NOMO-1 treated with DMSO at 0.1 percent for 48 hours (cell line): ENCODE measurements around the gene ITPRIP.

ENCODE experiments used
- DNase-seq: peaks from one replicate; lab custom pipeline; 2025; ENCODE audit not compliant: unreplicated experiment; lab: John Stamatoyannopoulos, UW

ITPRIP gene

DNA sequence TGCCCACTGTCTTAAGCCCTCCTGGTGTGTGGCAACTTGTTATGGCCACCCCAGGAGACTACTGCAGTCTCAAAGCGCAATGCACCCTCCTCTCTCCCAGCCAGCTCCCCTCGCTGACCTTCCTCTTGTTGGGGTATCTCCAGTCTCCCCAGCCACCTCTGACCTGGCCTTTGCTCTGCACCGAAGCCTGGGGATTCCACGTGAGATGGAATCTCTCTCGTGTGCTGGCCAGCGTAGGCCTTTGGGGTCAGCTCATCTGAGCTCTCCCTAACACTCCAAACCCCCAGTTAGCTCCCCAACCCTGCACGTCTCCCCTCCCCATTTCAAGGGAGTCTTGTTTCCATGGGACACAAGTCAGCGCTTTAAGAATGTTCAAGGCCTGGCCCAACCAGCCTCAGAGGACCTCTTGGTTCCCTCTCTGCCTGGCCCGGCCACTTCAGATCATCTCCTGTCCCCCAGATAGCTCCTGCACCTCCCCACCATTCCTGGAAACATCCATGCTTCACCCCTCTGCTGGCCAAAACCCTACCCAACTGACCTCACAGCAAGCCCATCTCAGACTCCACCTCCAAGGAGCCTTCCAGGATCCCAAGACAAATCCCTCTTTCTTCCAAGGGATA, 11.2 kb downstream of the ITPRIP start:
- no peak for DNase-seq

DNA sequence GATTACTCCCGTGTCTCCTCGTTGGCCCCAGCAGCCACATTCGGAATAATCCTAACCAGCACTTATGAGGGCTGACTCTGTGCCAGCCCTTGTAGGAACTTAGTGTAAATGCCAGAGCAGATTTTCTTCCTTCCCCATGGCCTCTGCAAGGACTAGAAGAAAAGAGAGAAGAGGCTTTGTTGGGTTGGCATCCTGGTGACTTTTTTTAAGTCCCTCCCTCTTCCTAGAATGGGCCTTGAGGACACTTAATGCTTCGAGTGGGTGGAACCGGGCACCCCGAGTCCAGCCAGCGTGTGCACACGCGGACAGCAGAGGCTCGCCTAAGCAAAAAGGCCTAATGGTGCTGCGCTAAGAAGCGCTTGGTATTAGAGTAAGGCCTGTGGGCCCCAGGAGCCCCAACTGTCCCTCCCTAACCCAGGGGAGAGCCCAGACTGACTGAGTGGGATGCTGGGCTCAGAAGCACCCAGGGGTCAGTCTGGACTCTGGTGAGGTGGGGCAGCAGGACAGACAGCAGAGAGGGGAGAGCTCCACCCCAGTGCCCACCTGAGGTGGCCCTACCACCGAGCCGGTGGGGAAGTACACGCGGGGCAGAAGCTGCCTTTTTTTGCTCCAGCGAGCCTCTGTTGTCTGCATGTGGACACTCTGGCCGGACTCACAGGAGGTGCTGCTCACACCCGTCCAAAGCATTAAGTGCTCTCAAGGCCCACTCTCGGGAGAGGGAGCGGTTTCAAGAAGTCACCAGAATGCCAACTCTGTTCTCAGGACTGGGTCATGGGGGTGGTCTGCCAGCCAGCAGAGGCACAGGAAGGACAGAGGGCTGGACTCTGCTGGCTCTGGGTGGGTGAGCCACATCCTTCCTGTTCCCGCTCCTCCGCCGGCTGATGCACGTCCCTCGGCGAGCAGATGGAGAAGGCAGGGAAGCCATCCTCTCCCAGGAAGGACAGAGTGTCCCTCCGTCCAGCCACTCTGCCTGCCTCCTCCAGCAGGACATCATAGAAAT, 12.5 kb downstream of the ITPRIP start:
- DNase-seq = no peak

DNA sequence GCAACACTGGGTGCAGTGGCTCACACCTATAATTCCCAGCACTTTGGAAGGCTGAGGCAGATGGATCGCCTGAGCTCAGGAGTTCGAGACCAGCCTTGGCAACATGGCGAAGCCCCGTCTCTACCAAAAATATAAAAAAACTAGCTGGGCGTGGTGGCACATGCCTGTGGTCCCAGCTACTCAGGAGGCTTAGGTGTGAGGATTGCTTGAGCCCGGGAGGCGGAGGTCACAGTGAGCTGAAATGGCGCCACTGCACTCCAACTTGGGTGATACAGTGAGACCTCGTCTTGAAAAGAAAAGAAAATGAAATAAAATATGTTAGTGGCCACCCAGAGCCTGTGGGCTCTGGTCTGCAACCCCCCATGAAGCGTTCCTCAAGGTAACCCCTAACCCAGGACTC, 13.3 kb downstream of the ITPRIP start:
- no peak for DNase-seq

DNA sequence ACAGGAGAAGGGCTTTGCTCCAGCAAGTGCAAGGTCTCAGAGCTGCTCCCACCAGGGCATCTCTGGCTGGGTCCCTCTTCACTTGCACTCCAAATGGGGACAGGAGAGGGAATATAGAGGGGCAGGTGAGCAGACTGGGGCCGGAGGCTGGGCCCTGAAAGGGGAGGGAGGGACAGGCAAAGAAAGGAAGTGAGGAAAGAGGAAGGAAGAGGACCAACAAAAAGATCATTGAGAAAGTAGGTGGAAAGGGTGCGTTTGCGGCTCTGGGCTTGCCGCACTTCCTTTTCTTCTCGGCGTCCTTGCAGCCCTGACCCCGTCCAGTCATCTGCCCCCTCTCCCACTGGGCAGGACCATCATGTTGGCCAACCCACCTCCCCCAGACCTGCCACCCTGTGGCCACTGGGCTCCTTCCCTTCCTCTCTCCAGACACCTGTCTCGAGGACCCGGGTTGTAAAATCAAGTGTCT, 14.0 kb downstream of the ITPRIP start:
- DNase-seq = peak; percentile 90

DNA sequence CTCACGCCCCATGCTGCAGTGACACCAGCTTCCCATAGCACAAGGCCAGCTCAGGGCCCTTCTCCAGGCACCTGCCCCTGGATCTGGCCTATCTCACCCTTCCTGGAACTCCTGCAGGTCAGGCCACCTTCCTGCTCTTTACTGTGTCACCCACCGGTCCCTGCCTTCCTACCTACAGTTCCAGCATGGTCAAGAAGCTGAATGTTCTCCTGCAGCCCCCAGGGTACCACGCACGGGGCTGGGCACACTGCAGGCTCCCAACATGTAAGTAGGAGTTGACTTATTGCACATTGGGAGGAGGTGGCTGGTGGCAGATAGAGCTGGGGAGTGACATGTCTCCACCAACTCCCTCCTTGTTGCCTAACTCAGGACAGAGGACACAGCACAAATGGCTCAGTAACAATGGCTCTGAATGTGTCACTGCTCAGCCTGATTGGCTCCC, 14.5 kb downstream of the ITPRIP start:
- DNase-seq = peak; percentile 42

DNA sequence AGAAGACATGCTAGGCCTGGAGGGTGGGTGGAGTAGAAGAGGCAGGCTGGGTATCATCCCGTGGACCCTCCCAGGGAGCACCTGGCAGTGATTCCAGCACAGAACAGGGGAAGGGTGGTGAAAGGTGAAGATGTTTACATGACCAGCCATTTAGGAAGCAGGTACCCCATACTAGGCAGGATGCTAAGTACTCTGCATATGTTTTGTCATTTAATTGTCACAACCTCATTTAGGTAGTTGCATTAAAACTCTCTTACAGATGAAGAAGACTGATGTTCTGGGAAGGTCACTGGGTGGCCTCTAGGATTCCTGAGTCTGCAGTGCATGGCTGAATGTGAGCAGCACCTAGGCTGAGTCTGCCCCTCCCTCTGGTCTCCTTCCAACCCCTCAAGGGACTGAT, 15.2 kb downstream of the ITPRIP start:
- no peak for DNase-seq

DNA sequence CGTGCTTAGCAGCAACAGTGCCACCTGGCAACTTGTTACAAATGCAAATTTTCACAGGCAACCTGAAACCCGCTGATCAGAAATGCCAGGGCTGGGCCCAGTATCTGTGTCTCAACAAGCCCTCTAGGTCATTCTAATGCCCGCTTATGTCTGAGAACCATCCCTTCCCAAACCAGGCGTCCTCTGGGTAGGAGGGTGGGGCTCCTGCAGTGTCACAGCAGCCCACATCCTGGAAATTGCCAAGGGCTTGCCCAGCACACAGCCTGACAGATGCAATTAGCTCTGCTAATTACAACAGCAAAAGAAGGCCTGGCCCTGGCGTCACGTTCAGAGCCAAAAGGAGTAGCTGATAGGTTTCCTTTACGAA, 15.9 kb downstream of the ITPRIP start:
- DNase-seq = peak; percentile 72

DNA sequence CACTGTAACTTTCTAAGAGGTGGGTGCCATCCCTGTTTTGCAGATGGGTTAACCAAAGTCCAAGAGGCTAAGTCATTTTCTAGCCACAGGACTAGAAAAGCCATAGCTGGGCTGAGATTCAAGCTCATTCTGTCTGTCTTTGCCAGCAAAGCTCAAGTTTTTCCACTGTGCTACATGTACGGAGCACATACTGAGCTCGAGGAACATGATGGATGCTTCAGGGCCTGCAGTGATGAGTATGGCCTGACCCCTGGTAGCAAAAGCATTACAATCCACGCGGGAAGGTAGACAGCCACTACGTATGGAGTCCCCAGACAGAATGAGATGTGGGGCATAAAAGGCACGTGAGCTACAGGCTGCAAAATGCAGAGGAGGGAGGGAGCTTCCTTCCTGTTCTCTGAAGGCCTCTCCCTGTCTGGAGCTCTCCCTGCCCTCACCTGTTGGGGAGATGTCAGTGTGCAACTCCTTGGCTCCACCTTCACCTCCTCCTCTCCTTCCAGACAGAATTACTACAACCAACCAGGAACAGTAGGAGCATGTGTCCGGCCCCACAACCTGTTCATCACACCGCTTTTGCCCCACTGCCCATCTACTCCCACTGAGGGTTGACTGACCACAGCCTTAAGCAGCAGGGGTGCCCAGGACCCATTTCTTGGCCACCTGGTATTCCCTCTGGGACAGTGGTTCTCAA, 16.4 kb downstream of the ITPRIP start:
- no peak for DNase-seq

DNA sequence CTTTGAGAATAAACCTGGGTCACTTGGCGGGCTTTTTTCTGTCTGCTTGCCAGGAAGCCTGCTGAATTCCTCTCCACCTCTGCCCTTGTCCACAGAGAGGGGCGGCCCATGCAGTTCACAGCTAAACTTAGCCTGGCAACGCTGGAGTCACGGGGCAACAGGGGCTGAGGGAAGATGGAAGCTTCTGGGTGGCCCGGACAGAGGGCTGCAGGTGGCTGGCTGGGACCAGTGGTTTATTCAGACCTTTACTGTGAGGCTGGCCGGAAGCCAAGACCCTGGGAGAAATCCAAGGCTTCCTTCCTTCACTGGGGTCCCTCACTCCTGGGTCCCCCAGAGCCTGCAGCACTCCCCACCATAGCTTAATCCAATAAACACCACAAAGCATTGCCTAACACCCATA, 17.0 kb downstream of the ITPRIP start:
- DNase-seq = no peak

DNA sequence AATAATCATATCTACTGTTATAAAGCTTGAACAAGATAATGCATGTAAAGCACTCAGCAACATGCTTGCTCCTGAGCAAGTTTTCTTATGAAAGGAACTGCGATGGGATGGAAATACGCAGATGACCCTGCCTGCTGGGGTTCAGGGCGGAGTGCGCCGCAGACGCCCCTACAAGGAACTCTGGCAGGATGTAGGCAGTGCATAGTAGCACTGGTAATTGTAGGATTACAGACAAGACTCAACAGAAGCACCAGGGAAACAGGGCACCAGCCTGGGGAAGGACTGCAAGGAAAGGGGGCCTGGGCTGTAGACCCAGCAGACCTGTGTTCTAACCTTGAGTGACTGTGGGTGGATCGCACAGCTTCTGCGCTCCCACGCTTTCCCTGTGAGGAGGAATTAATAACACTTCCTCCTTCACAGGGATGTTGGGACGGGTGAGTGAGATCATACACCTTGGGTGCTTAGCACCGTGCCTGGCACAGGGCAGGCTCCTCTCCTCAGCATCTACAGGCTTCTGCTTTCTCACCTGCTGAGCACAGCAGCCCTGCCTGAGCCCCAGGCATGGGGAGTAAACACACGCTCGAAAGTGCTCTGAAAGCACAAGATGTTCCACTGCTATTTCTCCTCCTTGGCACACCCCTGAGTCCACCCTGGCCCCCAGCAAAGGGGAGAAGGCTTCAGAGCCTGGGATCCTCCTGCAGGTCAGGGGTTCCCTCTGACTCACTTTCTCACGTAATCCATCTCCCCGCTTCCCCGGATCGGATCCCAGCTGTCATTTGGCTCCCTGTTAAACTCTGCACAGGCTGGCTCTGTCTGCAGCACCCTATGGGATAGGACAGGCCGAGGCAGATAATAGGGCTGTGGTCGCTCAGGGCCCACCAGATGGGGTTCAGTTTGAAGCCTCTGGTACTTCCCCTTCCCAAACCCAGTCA, 19.2 kb downstream of the ITPRIP start:
- DNase-seq = no peak

DNA sequence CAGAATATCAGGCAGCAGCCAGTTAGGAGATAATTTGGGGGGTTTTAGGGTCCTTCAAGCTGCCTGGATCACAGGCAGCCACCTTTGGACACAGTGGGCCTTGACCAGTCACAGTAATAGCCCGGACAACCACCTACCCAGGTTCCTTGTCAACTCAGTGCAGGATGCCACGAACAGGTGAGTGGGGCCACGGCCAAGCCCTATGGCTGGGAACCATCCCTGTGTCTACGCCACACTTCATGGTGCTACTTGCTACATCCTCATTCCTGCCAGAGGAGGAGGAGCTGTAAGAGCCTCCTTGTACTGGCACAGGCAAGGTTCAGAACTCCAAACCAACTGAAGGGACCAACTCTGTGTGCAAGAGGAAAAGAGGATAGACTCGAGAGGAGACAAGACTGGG, 19.9 kb downstream of the ITPRIP start:
- DNase-seq = no peak

DNA sequence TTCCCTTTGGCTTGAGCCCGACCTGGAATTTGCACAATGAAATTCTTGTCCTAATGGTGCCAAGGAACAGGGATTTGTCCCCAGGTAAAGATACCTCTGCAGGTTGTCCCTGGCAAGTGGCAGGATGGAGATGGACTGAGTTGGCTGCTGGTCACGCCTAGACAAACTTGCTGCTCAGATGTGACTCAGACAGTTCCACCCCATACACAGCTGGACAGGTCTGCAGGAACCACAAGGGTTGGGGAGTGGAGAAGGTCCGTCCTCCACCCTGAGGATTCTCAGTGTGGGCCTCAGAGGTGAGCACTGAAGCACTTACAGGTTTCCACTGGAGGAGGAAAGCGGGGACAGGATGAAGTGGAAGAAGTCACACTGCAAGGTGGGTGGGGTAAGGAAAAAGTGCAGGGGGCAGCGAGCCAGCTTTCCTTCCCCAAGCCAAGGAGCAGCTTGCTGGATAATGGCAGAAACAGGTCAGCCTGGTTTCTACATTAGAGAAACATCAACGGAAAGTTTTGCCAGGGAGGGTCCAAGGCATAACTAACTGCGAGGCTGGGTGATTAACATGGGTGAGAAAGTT, 20.5 kb downstream of the ITPRIP start:
- DNase-seq = no peak

DNA sequence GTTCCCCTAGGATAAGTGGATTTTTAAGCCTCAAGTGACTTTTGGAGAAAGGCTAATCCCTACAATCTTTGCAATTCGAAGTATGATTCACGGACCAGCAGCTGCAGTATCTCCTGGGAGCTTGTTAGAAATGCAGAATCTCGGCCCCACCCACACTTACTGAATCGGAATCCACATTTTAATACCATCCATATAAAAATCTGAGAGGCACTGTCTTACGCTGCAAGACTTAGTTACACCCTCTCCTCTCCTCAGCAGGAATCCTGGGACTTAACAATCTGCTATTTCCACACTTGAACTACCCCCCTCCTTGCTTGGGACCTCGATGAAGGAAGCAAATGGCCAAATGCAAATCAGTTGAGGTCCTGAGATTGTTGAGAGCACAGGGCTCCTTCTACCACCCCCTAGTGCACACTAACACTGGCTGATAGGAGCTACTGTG, 21.0 kb downstream of the ITPRIP start:
- DNase-seq = no peak

DNA sequence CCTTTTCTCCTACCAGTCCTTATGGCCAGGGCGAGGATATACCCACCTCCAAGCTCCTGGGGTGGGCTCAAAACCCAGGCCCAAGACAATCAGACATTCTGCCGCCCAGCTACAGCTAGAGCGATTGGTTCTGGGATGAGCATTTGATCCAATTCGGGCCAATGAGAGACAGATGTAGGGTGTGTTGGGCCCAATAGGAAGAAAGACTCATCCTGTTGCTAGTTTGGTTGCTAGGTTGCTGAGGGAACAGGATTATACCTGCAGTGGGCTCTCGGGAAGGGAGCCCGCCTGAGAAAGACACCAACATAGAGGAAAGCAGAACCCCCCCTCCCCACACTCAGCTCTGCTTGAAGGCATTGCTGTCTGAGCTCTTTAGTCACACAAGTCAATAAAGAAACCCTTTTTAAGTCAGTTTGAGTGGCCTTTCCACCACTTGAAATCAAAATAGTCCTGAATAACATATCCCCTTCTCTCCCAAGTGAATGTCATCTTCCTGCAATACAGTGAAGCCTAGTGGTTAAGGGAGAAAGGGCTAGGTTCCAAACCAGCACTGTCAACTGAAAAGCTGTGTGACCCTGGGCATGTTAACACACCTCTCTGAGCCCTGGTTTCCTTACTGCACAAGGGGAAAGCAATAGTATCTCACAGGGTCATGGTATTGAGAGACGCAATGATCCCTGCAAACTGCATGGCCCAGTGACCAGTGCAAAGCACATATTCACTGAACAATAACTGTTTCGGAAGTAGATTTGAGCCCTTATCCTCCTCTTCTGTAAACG, 21.8 kb downstream of the ITPRIP start:
- no peak for DNase-seq

DNA sequence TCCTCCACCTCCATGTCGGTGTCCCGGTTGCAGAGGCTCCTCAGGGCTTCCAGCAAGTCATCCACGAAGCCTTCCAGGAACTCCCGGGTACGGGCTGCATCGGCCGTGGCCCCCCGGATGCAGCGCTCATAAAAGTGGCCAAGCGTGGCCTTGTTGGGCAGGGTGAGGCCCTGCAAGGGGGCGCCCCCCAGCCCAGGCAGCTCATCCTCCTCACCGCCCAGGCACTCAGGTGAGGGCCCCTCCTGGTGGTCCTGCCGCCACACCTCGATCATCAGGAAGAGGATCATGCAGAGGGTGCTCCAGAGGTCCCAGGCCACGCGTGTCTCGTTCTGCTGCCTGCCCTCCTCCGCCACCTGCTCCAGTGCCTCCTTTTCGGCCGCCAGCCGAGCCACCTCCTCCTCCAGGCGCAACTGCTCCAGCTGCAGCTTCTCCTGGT, 22.8 kb downstream of the ITPRIP start:
- no peak for DNase-seq

DNA sequence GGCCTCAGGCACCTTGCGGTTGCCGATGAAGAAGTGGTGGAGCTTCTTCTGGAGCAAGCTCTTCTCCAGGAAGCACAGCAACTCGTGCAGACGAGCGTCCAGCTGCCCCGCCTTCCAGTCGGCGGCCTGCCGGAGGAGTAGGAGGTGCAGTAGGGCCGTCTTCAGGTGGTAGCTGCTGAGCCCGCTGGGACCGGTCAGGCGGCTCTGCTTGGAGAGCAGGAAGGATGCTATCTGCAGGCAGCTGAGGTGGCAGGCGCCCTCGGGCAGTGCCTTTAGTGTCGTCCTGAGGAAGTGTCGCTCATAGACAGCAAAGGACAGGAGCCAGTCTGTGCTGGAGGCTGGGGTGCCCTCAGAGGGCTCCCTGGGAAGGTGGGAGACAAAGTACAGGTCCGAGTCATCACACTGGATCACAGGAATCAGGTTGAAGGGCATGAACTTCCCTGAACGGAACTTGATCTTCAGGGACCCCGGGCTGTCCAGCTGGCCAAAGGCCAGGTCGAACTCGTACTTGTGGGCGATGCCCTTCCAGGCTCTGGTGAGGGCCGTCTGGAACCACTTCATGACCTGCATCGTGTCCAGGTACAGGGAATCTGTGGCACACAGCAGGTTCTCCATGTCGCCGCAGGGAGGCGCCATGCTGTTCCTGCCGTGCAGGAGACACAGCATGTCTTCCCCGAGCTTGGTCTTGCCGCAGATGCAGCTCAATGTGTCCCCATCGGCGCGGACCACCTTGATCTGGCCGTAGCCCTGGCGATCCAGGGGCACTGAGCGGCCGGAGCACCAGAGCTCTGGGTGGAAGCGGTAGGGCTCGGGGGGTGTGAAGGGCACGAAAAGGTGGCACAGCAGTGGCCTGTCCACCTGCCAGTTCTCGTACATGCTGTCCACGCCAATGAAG, 23.4 kb downstream of the ITPRIP start:
- DNase-seq = no peak

DNA sequence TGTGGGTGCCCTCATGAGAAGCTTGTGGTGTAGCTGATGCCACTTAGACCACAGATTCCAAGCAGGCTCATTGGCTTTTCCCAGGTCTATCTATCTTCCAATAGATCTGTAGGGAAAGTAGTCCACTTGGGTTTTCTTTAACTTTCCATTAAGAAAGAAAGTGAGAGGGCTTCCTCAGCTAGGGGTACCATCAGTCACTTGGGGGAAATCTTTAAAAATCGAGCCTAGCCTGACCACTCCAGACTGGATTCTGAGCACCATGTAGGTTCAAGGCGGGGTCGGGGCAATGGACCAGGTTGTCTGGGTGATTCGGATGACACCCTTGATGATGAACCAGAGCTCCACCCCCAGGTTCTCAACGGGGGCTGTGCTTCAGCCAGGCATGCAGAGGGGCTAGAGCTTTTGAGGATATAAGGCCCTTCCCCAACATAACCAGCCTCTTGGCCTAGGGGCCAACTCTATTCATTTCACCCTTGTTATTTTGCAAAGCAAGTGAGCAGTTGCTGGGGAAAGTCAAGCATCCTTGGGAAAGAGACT, 27.0 kb downstream of the ITPRIP start:
- DNase-seq = no peak
